Epidermal melanocyte (primary cell): ENCODE measurements around the gene TRIM63.

Source experiments
- DNase-seq: peaks from one replicate; pipeline ENCODE4 v3.0.0; 2011; ENCODE audit warnings: low spot score; ENCODE audit not compliant: insufficient read length

Gene TRIM63

GRCh38 chr1:26035203-26035958 is 32.0 kb downstream of the TRIM63 start:
- DNase-seq = peak; percentile 92

DNA sequence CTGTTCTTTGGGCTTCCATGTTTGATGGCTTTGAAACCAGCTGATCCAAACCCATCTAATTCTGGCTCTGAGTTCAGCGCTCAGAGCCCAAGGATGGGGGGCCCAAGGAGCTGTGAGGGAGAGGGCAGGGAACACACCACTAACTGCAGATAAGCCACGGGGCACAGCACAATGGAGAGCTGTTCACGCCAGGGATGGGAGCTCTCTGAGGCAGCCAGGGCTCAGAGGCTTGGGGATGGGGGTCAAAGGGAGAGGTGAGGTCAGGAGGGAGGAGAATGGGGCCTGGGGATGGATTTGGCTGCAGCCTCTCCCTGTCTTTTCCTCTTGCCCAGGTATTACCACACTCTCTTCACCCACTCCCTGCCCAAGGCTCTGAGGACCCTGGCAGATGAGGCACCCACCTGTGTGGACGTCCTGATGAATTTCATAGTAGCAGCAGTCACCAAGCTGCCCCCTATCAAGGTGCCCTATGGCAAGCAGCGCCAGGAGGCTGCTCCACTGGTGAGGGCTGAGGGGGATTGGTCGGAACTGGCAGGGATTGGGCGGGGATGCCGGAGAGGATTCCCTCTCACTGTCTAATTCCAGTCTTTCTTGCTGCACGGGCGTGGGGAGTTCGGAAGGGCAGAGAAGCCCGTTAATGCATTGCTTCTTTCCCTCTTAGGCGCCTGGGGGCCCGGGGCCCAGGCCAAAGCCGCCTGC is 32.8 kb downstream of the TRIM63 start:
- no peak for DNase-seq

GRCh38 chr1:26032656-26033357 is 34.6 kb downstream of the TRIM63 start:
- no peak for DNase-seq

GRCh38 chr1:26031611-26032220 is 35.7 kb downstream of the TRIM63 start:
- peak; percentile 54 for DNase-seq

DNA sequence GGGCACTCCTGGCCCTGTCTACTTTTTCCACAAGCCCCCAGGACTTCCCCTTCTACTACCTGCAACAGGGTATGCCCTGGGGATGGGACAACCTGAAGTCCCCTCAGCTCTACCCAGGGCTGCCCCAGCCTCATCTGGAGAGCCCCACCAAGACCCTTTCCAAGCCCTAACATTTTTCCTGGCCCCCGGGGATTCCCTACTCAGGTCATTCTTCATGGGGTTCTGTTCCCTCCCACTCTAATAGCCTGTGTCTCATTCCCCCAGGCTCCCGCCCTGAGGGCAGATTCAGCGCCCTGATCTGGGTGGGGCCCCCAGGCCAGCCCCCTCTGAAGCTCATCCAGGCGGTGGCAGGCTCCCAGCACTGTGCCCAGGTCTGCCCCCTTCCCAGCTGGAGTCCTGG is 36.2 kb downstream of the TRIM63 start:
- DNase-seq = no peak

DNA sequence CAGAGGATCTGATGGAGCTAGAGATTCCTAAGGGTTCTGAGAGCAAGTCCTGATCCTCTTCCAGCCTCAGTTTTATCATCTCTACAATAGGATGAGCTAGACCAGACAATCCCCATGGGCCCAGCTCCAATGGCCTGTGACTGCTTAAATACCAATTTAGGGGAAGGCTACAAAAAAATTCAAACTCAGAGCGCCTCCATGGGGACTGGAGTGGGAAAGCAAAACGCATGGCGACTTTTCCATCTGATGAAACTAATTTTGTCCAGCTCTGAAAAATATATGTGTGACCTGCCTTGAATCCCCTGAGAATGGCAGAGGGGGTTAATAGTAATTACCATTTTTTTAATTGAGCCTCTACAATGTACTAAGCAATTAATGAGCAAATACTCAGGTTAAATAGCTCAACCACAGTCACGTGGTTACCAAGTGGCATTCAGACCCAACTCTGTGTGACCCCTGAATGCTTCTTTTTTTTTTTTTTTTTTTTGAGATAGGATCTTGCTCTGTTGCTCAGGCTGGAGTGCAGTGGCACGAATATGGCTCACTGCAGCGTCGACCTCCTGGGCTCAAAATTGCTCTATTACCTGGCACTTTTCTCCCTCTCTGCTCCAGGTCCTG is 37.5 kb downstream of the TRIM63 start:
- no peak for DNase-seq

- no peak for DNase-seq
These were observed 38.2 kb downstream of the TRIM63 start for GRCh38 chr1:26029054-26029863.

DNA sequence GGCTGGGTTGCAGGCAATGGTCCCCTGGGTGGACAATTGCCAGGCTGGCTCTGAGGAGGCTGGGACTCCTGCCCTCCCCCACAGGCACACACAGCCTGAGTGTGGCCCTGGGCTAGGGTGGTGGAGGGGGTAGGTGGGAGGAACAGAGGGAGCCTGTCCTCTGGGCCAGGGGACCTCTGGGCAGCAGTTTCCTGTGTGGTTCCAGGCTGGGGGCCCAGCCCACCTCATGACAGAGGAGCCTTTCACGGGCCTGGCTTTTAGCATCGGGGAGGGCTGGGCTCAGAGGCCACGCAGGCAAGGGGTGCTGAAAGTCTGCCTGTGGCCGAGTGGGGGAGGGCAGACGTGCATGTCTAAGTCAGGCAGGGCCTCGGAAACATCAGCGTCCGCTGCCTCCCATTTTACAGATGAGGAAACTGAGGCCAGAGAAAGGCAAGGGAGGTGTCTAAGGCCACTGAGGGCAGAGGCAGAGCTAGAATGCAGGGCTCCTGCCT is 38.9 kb downstream of the TRIM63 start:
- peak; percentile 79 for DNase-seq

DNA sequence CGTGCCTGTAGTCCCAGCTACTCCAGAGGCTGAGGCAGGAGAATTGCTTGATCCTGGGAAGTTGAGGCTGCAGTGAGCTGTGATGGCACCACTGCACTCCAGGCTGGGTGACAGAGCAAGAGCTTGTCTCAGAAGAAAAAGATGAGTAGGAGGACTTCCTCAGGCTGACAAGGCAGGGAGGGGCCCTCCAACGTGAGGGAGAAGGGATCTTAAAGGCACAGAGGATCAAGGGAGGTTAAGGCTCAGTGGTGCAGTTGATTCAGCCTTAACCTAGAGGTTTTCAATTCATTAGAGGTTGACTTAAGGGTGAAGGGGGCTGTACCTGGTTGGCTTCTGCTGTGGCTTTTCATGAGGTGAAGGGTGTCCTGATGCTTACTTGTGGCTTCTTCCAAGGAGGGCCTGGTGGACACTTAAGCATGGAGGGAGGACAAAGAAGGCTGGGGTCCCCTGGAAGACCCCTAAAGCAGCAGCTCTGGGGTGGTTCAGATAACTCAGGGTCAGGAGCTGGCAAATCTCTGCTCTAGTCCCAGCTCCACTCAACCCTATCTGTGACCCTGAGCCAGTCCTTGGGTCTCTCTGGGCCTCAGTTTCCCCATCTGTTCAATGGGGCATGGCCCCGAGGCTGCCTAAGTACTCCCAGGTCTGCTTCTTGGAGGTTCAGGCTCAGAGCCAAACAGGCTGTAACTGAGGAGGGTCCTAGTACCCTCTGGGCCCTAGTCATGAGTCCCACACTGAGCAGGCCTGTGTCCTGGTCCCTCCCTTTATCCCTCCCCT is 39.5 kb downstream of the TRIM63 start:
- no peak for DNase-seq

DNA sequence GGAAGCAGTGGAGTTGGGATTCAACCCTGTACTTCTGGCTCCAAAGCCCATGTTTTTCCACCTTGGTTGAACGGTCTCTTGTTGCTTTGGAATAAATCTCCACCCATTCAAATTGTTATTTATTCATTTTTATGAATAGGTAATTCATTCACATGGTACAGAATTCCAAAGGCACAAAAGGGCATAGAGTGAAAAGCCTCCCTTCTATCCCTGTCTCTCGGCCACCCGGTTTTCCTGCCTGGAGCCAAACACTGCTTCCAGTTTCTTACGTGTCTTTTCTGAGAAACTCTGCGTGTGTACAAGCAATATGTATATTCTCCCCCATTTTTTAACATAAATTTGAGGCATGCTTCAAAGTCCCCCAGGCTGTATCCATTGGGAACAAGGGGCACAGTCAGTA is 41.9 kb downstream of the TRIM63 start:
- DNase-seq = peak; percentile 73

DNA sequence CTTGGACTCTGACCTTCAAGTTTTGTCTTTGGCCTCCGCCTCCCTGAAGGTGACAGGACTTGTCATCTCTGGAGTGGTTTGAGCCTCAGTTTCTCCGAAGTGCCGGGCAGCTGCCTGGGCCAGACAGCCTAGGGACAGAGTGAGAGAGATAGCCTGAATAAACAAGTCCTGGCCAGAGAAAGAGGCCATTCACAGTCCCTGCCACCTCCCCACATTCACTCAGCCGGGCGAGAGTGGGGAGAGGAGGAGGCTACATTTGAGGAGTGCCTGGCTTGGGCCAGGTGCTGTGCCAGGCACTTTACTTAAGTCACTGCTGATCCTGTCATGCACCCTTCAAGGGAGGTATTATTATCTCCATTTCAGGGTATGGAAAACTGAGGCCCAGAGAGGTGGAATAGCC is 42.4 kb downstream of the TRIM63 start:
- DNase-seq = no peak

- no peak for DNase-seq
These were observed 43.6 kb downstream of the TRIM63 start for GRCh38 chr1:26023826-26024225.

DNA sequence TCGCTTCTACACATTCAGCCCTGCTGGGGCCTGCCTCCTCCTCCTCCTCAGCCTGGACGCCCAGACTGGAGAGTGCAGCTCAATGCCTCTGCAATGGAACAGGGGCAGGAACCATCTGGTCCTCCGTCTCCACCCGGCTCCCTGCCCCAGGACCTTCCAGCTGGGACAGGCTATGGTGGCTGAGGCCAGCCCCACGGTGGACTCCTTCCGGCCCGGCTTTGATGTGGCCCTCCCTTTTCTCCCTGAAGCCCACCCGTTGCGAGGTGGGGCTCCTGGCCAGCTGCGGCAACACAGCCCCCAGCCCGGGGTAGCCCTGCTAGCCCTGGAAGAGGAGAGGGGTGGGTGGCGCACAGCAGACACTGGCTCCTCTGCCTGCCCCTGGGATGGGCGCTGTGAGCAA is 44.4 kb downstream of the TRIM63 start:
- DNase-seq = no peak

GRCh38 chr1:26022404-26022779 is 45.0 kb downstream of the TRIM63 start:
- no peak for DNase-seq

GRCh38 chr1:26021647-26022403 is 45.6 kb downstream of the TRIM63 start, which contains the start of gene EXTL1:
Gene EXTL1, plus strand, starts transcription at chr1:26021775. Its CDS starts 872 bp downstream, at chr1:26022647.
- DNase-seq = peak; percentile 64

DNA sequence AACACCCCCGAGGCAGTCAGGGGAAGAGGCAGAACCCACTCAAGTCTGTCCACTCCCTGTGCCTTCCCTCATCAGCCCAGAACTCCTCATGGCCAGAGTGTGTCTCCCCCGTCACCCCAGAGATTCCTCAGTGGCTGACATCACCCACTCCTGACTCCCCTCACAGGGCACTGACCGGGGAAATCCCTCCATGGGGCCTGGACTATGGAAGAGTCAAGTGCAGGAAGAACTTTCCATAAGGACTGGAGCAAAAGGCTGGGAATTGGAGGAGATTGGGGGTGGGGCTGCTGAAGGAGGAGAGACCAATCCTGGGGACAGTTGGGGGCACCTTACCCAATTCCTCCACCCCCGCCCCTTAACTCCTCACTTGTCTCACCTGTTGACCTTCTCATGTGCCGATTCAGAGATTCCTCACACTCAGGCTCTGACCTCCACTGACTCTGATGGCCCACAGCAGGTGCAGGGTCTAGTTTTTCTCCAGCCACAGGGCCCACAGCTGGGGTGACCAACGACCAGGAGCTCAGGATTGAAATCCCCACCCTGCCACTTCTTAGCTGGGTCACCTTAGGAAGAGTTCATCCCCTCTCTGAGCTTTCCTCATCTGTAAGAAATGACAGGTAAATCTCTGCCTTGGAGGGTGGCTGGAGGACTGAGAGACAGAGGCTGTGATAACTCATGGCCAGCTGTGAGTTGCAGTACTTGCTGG is 46.3 kb downstream of the TRIM63 start:
- no peak for DNase-seq

GRCh38 chr1:26020330-26020768 is 47.1 kb downstream of the TRIM63 start:
- no peak for DNase-seq

DNA sequence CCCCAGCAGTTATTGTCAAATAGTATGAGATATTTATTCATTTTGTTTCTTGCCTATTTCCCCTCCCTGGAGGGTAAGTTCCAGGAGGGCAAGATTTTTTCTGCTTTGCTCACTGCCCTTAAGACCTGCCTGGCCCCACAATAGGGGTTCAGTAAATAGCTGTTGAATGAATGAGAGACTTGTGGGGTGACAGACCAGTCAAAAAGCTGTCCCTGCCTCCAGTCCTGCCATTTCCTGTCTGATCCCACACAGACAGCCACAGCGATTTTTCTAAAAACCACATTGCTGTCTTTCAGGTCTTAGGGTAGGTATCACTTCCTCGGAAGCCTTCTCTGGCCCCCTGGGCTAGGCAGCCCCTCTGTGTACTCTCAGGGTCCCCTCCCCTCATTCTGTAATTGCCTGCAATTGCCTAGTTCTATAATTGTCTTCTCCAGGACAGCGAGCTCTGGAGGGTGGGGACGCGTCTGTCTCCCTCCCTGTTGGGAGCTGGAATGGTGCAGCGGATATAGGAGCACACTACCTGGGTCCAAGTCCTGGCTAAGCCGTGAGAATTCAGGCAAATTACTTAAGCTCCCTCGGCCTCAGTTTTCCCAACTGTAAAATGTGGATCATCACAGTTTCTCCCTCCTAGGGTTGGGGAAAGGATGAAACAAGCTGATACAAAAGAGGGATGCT is 47.7 kb downstream of the TRIM63 start:
- DNase-seq = no peak
